Stimulated activated CD8-positive, alpha-beta memory T cell treated with anti-CD3 and anti-CD28 coated beads, Interleukin-2, amount 100 ng/mL, for 48 hours (primary cell): ENCODE results near the gene ISG20L2.
"Not testable (repeated sequence)": the region's sequence is repeated elsewhere in the genome, so short reads cannot be mapped to it uniquely, and the experiment has no call there.

Experiments used
- DNase-seq, 2 donors: peaks; one replicate each; pipeline ENCODE4 v3.0.0-alpha.2; 2020; ENCODE audit warnings: low read depth in 2 of 2

The ISG20L2 gene

GRCh38 chr1:156728599-156729462 is at the start of gene ISG20L2:
ISG20L2 (minus strand) TSS chr1:156728766; CDS start chr1:156727652, 1,114 bp downstream.
- peak; percentile 86 to 95 for DNase-seq

GRCh38 chr1:156777573-156777972 is 49.0 kb upstream of the ISG20L2 start:
- DNase-seq = no peak

GRCh38 chr1:156776942-156777341 is 48.4 kb upstream of the ISG20L2 start:
- no peak for DNase-seq

- DNase-seq = no peak
Measured at GRCh38 chr1:156775799-156776198, 47.2 kb upstream of the ISG20L2 start.

GRCh38 chr1:156773607-156774006 is 45.0 kb upstream of the ISG20L2 start:
- DNase-seq = no peak

- no peak for DNase-seq
Measured at GRCh38 chr1:156772728-156773497, 44.3 kb upstream of the ISG20L2 start.

- no peak for DNase-seq
Measured at GRCh38 chr1:156772222-156772621, 43.7 kb upstream of the ISG20L2 start.

- DNase-seq = no peak
Measured at GRCh38 chr1:156768610-156769295, 40.2 kb upstream of the ISG20L2 start.

- DNase-seq = no peak
Measured at GRCh38 chr1:156767879-156768604, 39.5 kb upstream of the ISG20L2 start.

GRCh38 chr1:156767101-156767878 is 38.7 kb upstream of the ISG20L2 start, which contains the start of gene PRCC:
PRCC (plus strand) TSS chr1:156767535; CDS start chr1:156767772, 237 bp downstream.
- DNase-seq = peak; percentile 88 to 92

GRCh38 chr1:156766298-156767100 is 37.9 kb upstream of the ISG20L2 start:
- DNase-seq = no peak

- no peak for DNase-seq
Measured at GRCh38 chr1:156765666-156766065, 37.1 kb upstream of the ISG20L2 start.

- not testable (repeated sequence) for DNase-seq
Measured at GRCh38 chr1:156765136-156765535, 36.6 kb upstream of the ISG20L2 start.

GRCh38 chr1:156760796-156761104 is 32.2 kb upstream of the ISG20L2 start:
- no peak for DNase-seq

- no peak for DNase-seq
Measured at GRCh38 chr1:156760092-156760795, 31.7 kb upstream of the ISG20L2 start.

GRCh38 chr1:156757572-156758253 is 29.1 kb upstream of the ISG20L2 start:
- DNase-seq = not testable (repeated sequence)

- no peak for DNase-seq
Measured at GRCh38 chr1:156756355-156756754, 27.8 kb upstream of the ISG20L2 start.

GRCh38 chr1:156755527-156755950 is 27.0 kb upstream of the ISG20L2 start:
- DNase-seq = no peak

- DNase-seq = no peak
Measured at GRCh38 chr1:156754219-156754618, 25.7 kb upstream of the ISG20L2 start.
